ENCODE measurements around the gene NR2F1-AS1. TPM values are rescaled to one million over a fixed set of nuclear protein-coding genes. Genes with fewer than 3 reads are reported as not detected.

The NR2F1-AS1 gene
- total RNA-seq, 2 donors from 2014 or later = 11.9 to 12.4 TPM

GRCh38 chr5:93593476-93594131, 12.6 kb upstream of the NR2F1-AS1 start:
- H3K4me1 ChIP-seq (replicated peaks) = no peaks in the 10 kb centered on the region
- intact Hi-C loops (cut with DNase I) = loop anchor here (10.0 kb wide), 1 partner anchor 1289 kb away; no protein-coding TSS in a partner anchor

GRCh38 chr5:93592883-93593282, 11.9 kb upstream of the NR2F1-AS1 start:
- no peak overlapping the region for H3K4me3 ChIP-seq
- H3K9me3 ChIP-seq = no peaks in the 10 kb centered on the region
- DNase-seq (ENCODE audit: low spot score) = no peak
- no peaks in the 10 kb centered on the region for H3K4me1 ChIP-seq (replicated peaks)
- intact Hi-C loops (cut with DNase I) = loop anchor here (10.0 kb wide), 1 partner anchor 1288 kb away; no protein-coding TSS in a partner anchor
- no peaks in the 10 kb centered on the region for H3K36me3 ChIP-seq
- no peak for TF ChIP-seq POLR2AphosphoS5 (IDR thresholded peaks at IDR 0.05)
- peak overlapping the region; percentile 60 to 66 for H3K27ac ChIP-seq
- H3K27me3 ChIP-seq (replicated peaks; ENCODE audit: insufficient read depth) = peaks cover 19% of the 10 kb centered on the region
- 46% methylated on average over 5 of the region's 5 CpGs for WGBS

More at GRCh38 chr5:93593476-93594131, 12.6 kb upstream of the NR2F1-AS1 start:
- Histone ChIP-seq H3K4me3 (peak overlapping the region in 1 of 2 donors; percentile 5), H3K27me3 (replicated peaks; ENCODE audit: insufficient read depth) (peaks cover 23% of the 10 kb centered on the region), H3K36me3 (no peaks in the 10 kb centered on the region), H3K9me3 (no peaks in the 10 kb centered on the region), H3K27ac (peak overlapping the region; percentile 60 to 66)
- DNase-seq (ENCODE audit: low spot score) = no peak
- TF ChIP-seq POLR2A (IDR thresholded peaks at IDR 0.05) (no peak), POLR2AphosphoS5 (IDR thresholded peaks at IDR 0.05) (no peak)
- TF ChIP-seq, protein P1, sequence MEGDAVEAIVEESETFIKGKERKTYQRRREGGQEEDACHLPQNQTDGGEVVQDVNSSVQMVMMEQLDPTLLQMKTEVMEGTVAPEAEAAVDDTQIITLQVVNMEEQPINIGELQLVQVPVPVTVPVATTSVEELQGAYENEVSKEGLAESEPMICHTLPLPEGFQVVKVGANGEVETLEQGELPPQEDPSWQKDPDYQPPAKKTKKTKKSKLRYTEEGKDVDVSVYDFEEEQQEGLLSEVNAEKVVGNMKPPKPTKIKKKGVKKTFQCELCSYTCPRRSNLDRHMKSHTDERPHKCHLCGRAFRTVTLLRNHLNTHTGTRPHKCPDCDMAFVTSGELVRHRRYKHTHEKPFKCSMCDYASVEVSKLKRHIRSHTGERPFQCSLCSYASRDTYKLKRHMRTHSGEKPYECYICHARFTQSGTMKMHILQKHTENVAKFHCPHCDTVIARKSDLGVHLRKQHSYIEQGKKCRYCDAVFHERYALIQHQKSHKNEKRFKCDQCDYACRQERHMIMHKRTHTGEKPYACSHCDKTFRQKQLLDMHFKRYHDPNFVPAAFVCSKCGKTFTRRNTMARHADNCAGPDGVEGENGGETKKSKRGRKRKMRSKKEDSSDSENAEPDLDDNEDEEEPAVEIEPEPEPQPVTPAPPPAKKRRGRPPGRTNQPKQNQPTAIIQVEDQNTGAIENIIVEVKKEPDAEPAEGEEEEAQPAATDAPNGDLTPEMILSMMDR (IDR thresholded peaks at IDR 0.05) = no peak
- WGBS = 47% methylated on average over 30 of the region's 30 CpGs

DNA sequence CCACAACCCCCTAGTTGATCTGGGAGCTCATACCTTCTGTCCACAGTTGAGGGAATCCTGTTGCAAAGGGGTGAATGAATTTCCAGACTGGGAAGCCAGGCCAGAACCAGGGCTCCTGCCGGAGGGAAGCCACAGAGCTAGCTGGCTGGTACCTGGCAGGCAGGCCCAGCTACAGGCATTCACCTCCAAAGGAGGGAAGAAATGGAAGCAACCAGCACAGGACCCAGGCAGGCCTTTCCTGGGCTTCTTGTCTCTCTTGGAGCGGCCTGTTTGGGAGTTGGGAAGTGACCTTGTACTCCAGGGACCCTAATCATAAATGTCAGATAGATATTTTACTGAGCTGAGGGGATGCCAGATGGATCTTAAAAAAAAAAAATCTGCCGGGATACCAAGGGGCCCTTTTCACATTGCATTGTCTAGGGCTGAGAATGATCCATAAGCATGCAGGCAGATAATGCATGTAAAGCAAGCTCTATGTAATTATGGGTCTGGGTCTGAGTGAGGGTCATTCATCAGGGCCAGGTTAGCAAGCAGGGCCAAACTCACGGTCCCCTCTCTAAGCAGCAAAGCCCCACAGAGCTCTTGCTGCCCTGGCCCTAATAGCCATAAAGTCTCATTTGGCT, 10.4 kb upstream of the NR2F1-AS1 start:
- peaks cover 16% of the 10 kb centered on the region for H3K27me3 ChIP-seq (replicated peaks; ENCODE audit: insufficient read depth)
- peak overlapping the region in 1 of 2 donors; percentile 42 for H3K27ac ChIP-seq
- TF ChIP-seq POLR2A (IDR thresholded peaks at IDR 0.05) (no peak), POLR2AphosphoS5 (IDR thresholded peaks at IDR 0.05) (no peak)
- TF ChIP-seq, protein P1 (IDR thresholded peaks at IDR 0.05) = no peak
- no peaks in the 10 kb centered on the region for H3K36me3 ChIP-seq
- no peaks in the 10 kb centered on the region for H3K9me3 ChIP-seq
- intact Hi-C loops (cut with DNase I) = loop anchor here (10.0 kb wide), 1 partner anchor 1287 kb away; no protein-coding TSS in a partner anchor
- DNase-seq (ENCODE audit: low spot score) = no peak
- H3K4me3 ChIP-seq = peak overlapping the region in 1 of 2 donors; percentile 8
- H3K4me1 ChIP-seq (replicated peaks) = no peaks in the 10 kb centered on the region
- WGBS = 73% methylated on average over 4 of the region's 4 CpGs

- H3K4me3 ChIP-seq = no peak overlapping the region
- H3K9me3 ChIP-seq = no peaks in the 10 kb centered on the region
- TF ChIP-seq POLR2A (IDR thresholded peaks at IDR 0.05) = no peak
- no peak for TF ChIP-seq POLR2AphosphoS5 (IDR thresholded peaks at IDR 0.05)
- TF ChIP-seq, protein P1 (IDR thresholded peaks at IDR 0.05) = no peak
- peak overlapping the region in 1 of 2 donors; percentile 56 for H3K27ac ChIP-seq
- intact Hi-C loops (cut with DNase I) = loop anchor here (10.0 kb wide), 1 partner anchor 1286 kb away; no protein-coding TSS in a partner anchor
- no peak for DNase-seq (ENCODE audit: low spot score)
- H3K27me3 ChIP-seq (replicated peaks; ENCODE audit: insufficient read depth) = peaks cover 11% of the 10 kb centered on the region
- 32% methylated on average over 3 of the region's 3 CpGs for WGBS
- H3K36me3 ChIP-seq = no peaks in the 10 kb centered on the region
- no peaks in the 10 kb centered on the region for H3K4me1 ChIP-seq (replicated peaks)
These were observed 9.5 kb upstream of the NR2F1-AS1 start for GRCh38 chr5:93590493-93590892.

- 54% methylated on average over 2 of the region's 2 CpGs for WGBS
- H3K36me3 ChIP-seq = no peaks in the 10 kb centered on the region
- no peaks in the 10 kb centered on the region for H3K9me3 ChIP-seq
- peaks cover 5% of the 10 kb centered on the region for H3K27me3 ChIP-seq (replicated peaks; ENCODE audit: insufficient read depth)
- H3K4me1 ChIP-seq (replicated peaks) = no peaks in the 10 kb centered on the region
- no peak for DNase-seq (ENCODE audit: low spot score)
- TF ChIP-seq POLR2A (IDR thresholded peaks at IDR 0.05) (no peak), POLR2AphosphoS5 (IDR thresholded peaks at IDR 0.05) (no peak)
- TF ChIP-seq, protein P1 (IDR thresholded peaks at IDR 0.05) = no peak
- H3K27ac ChIP-seq = peak overlapping the region in 1 of 2 donors; percentile 56
- intact Hi-C loops (cut with DNase I) = loop anchor here (10.0 kb wide), 1 partner anchor 1285 kb away; no protein-coding TSS in a partner anchor
- H3K4me3 ChIP-seq = no peak overlapping the region
These were observed 8.8 kb upstream of the NR2F1-AS1 start for GRCh38 chr5:93589829-93590215.

Data from prostate gland (tissue), 2 donors.